Measurements from ENCODE around the gene MYL6.

MYL6 gene

DNA sequence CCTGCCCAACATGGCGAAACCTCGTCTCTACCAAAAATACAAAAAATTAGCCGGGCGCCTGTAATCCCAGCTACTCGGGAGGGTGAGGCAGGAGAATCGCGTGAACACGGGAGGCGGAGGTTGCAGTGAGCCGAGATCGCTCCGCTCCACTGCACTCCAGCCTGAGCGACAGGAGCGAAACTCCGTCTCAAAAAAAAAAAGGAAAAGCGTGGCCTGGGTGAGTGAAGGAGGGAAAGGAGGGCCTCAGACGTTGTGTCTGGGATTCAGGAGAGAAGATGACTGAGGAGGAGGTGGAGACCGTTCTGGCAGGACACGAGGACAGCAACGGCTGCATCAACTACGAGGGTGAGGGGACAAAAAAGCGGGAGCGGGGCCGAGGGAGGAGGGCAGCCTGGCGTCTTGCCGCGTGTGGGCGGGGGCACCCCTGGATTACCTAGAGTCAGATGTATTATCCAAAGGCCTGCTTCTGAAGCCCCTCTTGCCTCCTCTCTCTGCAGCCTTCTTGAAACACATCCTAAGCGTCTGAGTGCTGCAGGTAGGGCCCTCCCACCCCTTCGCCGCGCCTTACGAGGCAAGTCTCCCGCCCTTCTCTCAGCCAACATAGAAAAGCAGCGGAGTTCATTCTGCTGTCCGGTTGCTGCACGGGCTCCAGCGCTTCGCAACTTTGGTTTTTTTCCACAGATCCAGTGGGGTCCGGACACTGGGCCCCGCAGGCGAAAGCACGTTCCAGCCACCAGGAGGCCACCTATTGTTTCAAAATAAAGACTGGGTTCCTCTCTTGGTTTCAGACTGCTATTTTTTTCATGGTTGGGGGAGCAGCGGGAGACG is 744 bp upstream of the MYL6 start:
- peak; percentile 87 for DNase-seq

DNA sequence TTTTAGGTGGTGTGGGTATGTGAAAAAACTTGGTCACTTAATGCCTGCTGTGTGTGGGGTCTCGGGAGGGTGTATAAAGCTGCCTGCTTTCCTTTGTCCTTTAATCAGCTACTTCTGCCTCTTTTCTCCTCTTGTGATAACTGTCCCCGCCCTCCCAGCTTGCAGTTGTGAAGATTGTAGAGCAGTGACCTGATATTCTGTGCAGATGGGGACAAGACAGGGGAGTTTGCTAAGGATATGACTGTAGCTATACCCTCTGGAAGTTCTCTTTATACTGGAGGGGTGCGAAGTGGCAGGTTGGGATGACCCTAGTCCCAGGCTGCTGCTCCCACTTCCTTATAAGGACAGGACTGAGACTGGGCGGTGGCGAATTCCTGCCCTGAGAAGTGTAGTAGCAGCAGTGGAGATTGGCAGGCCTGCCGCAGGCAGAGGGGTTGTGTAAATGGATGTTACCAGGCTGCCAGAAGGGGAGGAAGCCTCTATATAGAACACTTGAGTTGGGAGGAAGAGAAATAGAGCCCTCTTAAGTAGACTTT is 835 bp downstream of the MYL6 start:
- peak; percentile 78 for DNase-seq

GRCh38 chr12:56159482-56160192 is 1.5 kb downstream of the MYL6 start:
- no peak for DNase-seq

DNA sequence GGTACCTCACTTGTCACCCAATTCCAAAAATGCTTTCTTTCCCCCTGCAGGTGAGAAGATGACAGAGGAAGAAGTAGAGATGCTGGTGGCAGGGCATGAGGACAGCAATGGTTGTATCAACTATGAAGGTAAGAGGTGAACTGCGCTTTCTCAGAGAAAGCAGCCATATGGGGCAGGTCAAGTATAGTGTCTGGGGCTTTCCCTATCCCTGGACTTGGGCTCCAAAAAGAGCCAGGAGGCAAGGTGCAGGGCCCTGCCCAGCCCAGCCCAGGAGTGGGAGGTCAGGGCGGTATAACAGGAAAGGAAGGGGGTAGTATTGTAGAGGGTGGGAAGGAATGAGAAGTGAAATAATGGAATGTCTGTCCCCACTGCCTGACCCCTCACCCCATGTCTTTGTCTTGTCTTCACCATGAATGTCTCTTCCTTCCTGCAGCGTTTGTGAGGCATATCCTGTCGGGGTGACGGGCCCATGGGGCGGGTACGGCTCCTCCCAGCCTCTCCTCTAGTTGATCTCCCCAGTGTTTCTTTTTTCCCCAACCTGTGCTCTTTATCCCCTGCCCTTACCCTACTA is 2.1 kb downstream of the MYL6 start:
- DNase-seq: peak; percentile 49

DNA sequence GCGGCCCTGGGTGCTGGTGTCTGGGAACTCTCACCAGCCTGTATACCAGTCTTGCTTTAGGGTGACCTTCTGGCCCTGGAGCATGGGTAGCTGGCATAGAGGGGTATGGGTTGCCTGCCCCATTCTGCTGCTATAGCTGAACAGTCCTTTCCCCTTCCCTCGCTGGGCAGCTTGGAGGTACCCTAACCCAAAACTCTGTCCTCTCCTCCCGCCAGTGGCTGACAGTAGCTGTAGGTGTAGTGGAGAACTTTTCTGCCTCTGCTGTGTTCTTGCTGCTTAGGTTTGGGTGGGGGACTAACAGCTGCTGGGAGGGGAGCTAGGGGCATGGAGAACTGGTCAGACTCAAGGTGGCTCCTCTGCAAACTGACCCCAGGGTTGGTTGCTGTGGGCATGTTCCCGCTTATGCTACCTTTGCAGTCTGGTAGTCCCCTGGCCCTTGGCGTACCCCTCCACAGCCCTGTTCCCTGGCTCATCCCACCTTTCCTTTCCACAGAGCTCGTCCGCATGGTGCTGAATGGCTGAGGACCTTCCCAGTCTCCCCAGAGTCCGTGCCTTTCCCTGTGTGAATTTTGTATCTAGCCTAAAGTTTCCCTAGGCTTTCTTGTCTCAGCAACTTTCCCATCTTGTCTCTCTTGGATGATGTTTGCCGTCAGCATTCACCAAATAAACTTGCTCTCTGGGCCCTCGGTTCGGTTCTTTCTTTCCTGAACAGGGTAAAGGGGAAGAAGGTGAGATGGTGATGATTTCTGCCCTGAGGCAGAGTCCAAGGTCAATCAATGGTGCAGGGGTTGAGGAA is 2.9 kb downstream of the MYL6 start:
- DNase-seq: no peak

DNA sequence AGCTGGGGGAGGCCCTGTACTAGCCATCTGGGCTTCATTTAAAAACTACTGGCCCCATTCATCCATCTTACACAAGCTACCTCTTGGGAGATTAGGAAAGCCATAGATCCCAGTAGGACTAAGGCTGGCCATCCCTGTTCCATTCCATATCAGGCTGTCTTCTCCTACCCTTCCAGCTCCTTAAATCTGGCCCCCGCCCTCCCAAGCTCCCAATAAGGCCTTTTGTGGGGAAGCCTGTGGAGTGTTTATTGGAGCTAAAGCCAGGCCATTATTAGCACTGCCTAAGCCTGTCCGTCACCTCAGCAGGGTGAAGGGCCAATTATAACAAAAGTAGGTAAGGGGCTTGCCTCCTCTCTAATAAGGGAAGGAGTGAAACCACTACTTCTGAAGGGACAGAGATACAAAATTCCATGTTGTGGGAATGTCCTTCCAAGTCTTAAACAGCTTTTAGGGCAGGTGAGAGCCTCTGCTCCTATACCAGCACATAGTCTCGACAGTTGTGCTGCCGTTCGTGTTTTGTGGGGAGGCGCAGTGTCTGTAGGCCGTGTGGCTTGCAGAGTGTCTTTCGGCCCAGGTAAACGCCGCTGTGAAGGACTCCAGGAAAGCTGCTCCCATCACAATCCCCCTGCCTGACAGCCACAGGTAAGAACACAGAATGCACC is 3.7 kb downstream of the MYL6 start:
- no peak for DNase-seq

GRCh38 chr12:56162468-56163290 is 4.5 kb downstream of the MYL6 start:
- DNase-seq: no peak

- no peak for DNase-seq
These were observed 5.6 kb downstream of the MYL6 start for GRCh38 chr12:56163533-56164344.

DNA sequence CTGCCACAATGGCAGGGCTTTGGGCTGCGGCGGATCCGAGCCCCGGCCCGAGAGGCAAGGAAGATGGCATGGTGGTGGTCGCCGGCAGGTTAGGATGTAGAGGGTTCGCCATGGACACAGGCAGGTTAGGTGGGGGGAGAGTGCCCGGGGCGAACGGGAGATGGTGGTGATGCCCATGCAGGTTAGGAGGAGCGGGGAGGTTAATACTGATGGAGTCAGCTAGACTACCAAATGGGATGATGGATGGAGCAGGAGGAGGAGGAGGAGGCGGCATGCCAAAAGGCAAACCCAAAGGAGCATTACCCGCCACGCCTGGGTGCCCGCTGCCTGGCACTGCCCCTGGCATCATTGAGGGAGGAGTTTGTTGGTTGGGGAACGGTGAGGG is 6.2 kb downstream of the MYL6 start:
- no peak for DNase-seq

DNA sequence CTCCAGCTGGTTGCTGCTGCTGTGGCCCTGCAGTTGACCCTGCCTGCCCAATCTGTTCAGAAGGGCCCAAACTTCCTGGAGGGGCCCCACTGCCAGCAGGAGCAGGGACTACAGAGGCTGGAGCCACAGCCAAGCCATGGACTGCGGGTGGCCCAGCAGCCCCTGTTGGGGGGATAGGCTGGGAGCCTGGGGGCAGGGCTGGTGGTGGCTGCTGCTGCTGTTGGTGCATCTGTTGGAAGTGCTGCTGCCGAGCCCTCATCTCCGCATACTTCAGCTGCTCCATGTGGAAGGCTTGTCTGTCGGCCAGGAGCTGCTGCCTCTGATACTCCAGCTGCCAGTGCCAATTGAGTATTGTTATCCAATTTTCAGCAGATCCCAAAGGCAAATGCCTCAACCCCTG is 7.2 kb downstream of the MYL6 start:
- no peak for DNase-seq

DNA sequence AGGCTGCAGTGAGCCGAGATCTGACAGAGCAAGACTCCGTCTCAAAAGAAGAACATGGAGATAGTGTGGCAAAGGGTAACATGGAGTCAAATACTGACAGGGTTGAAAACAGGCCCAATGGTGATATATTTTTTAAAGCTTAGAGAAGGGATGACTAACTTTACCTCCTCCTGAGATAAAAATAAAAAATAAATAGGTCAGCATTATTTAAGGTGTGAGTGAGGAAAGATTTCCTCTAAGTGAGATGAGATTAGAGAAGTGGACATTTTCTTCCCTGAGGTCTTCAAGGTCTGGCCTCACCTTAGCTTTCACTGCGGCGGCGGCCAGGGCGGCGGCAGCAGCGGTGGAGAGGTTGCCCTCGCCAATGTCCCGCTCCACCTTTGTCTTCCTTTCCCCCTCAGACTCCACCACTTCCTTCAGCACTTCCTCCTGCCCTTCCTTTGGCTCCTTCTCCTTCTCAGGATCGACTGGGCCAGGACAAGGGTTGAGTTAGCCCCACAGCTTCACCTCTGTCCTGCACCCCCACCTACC is 11.1 kb downstream of the MYL6 start:
- DNase-seq: no peak

DNA sequence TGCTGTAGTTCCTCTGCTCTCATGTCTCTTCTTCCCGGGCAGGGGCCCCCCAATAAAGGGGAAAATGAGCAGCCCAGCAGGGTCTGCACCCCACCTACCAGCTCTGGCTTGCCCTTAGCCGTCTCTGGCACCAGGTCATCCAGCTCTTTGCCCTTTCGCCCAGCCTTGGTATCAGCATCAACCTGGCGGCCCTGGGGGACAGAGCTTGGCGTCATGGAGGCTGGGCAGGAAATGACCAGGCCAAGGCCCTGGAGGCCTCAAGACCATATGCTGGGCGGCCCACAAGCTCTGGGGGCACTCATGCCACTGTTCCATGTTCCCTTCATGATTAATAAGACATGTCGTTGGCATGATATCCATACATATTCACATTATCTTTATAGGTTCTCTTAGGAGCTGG is 14.7 kb downstream of the MYL6 start:
- DNase-seq: no peak

DNA sequence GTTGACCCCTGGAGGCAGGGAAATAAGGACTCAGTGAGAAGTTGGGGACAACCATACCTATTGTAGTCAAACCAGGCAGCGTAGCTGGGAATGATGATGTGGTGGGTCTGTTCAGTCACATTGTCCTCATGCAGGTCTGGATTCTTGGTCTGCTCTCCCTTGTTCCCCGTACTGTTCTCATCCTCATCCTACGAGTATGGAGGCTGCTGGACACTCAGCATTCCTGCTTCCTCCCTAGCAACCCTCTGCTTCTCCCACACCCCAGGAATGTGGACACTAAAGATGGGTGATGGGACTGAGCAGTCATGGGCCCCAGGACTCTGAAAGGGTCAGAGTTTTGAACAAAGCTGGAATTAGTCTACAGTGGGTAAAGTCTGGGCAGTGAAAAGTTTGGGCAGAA is 20.2 kb downstream of the MYL6 start:
- DNase-seq: no peak

- peak; percentile 24 for DNase-seq
These were observed 28.8 kb downstream of the MYL6 start for GRCh38 chr12:56186957-56187356.

- peak; percentile 49 for DNase-seq
These were observed 30.1 kb downstream of the MYL6 start for GRCh38 chr12:56188131-56188777.

DNA sequence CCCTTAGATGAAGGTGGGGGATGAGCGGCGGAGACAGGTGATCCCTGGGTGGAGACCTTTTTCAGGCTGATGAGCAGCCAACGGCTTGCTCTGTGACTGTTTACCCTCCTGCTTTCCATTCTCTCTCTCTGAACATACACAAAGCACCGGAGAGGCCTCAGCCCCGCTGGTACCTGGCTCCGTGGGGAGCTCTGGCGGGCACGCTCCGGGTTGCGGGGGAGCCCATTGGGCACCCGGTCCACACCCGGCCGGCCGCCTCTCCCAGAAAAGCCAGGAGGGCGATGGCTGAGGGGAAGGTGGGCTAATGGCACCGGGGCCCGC is 30.6 kb downstream of the MYL6 start:
- DNase-seq: no peak

DNA sequence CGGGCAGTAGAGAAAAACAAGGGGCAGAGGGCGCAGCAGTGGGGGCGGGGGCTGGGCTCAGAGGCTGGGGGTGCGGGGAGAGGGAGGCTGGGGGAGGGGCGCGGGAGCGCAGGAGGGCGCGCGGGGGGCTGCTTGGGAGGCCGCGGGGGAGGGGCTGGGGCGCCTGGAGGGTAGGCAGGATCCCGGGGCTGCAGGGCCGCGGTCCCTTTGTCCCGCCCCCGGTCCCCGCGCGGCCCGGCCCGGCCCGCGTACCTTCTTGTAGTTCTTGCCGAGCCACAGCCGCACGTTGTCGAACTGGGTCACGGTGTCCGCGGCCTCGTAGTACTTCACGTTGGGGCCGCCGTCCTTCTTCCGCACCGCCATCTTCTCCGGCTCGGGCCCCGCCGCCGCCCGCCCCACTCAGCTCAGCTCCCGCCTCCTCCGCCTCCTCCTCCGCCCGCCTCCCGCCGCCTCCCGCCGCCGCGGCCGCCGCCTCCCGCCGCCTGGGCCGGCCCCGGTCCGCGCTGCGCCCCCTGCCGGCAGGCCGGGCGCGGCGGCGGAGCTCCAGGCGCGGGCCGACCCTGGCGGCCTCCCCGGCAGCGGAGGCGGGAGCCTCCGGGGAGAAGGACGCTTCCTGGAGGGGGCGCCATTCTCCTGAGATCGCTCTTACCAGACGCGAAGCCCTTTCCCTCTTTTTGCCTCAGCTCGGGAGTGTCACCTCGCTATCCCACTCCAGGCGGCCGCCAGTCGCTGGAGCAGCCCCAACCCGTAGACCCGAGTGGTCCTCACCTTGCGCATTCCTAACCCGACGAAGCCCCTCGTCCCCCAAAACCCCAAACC is 31.1 kb downstream of the MYL6 start, which contains the start of gene SMARCC2:
SMARCC2 (minus strand) TSS at position 385 of the 819 bp plus-strand sequence; CDS start at position 363, 22 bp downstream.
- DNase-seq: peak; percentile 95

- peak; percentile 94 for DNase-seq
These were observed 31.9 kb downstream of the MYL6 start for GRCh38 chr12:56189918-56190694.

All from hematopoietic multipotent progenitor cell treated with erythropoietin and hydrocortisone succinate and interleukin-3 and kit ligand, for 4 days (in vitro differentiated cells).